Activated naive CD4-positive, alpha-beta T cell treated with anti-CD3 and anti-CD28 coated beads, Interleukin-2, amount 10 ng/mL, durations not matched to agents 7 days and 5 days (primary cell): ENCODE results near the gene DENND2A.
A peak's percentile ranks its signal among the peaks of the same experiment; 100 is the strongest.
"Not testable (repeated sequence)": the region's sequence is repeated elsewhere in the genome, so short reads cannot be mapped to it uniquely, and the experiment has no call there.

Source experiments
- CTCF ChIA-PET: fragments of 350-600 bp; sonication (Branson Sonifier 250); formaldehyde crosslinking; loops from one replicate; lab custom pipeline; 2021; ENCODE audit warnings: antibody characterized with exemption; lab: Charles Lee
- DNase-seq: peaks from one replicate; pipeline ENCODE4 v3.0.0-alpha.2; 2020
- H3K27ac Mint-ChIP-seq: one replicate; pipeline ENCODE4 v1.8.0; 2021; ENCODE audit warnings: mild to moderate bottlenecking, moderate library complexity, mixed read lengths
- H3K27me3 Mint-ChIP-seq: one replicate; pipeline ENCODE4 v1.8.0; 2021; ENCODE audit warnings: mild to moderate bottlenecking, mixed read lengths
- H3K36me3 Mint-ChIP-seq: one replicate; pipeline ENCODE4 v1.8.0; 2021; ENCODE audit warnings: mixed read lengths
- H3K4me1 Mint-ChIP-seq: one replicate; pipeline ENCODE4 v1.8.0; 2021; ENCODE audit warnings: mixed read lengths
- H3K4me3 Mint-ChIP-seq: one replicate; pipeline ENCODE4 v1.8.0; 2021; ENCODE audit warnings: mild to moderate bottlenecking, moderate library complexity, mixed read lengths
- H3K9me3 Mint-ChIP-seq: one replicate; pipeline ENCODE4 v1.8.0; 2021; ENCODE audit warnings: mixed read lengths

DENND2A gene

DNA sequence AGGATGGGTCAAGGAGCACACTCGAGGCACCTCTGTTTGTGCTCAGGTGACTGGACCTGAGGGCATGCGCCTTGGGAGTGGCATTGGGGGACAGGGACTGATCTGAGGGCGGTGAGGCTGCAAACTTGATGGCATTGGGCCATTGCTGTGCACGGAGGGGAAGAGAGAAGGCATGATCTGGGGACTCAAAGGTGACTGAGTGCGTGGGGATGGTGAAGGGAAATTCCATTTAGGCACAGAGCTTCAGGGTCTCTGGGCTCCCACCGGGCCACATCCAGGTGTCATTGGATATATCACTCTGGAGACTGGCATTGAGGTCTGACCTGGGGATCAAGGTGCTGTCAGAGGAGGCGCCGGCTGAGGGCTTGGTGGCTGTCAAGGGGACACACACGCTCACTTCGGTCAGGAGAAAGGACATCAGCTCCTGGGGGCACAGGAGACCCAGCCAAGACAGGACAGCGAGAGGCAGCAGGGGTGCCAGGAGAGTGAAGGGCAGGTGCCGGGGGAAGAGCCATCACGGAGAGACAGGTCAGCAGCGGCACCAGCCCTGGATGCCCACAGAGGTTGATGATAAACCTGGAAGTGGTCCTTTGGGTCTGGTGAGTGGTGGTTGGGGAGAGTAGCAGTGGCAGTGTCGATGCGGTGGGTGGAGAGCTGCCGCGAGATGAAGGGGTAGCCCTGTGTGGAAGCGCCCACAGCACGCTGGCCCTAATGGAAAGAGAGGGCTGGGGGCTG lies 37.6 kb upstream of the DENND2A start:
- H3K9me3 Mint-ChIP-seq = no peaks in the 10 kb centered on the region
- no peaks in the 10 kb centered on the region for H3K27me3 Mint-ChIP-seq
- CTCF ChIA-PET = no interaction called here
- H3K36me3 Mint-ChIP-seq = peaks cover 39% of the 10 kb centered on the region
- H3K27ac Mint-ChIP-seq = no peak overlapping the region
- H3K4me3 Mint-ChIP-seq = no peak overlapping the region
- H3K4me1 Mint-ChIP-seq = peaks cover 36% of the 10 kb centered on the region
- DNase-seq = no peak

DNA sequence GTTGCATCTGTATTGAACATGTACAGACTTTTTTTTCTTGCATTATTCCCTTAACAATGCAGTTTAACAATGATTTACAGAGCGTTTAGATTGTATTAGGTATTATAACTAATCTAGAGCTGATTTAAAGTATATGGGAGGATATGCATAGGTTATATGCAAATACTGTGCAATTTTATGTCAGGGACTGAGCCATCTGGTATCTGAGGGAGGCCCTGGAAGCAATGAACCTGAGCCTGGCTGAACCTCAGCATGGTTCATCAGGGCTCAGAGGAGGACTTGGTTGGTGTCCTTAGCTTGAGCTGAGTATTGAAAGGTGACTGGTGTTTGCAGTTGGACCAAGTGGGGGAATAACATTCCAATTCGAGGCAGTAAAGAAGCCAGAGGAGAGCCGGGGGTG lies 36.9 kb upstream of the DENND2A start:
- CTCF ChIA-PET = interaction anchor here (1.3 kb wide), 1 partner anchor 9 kb away, joined by 3 read pairs; no protein-coding TSS in a partner anchor
- H3K9me3 Mint-ChIP-seq = no peaks in the 10 kb centered on the region

DNA sequence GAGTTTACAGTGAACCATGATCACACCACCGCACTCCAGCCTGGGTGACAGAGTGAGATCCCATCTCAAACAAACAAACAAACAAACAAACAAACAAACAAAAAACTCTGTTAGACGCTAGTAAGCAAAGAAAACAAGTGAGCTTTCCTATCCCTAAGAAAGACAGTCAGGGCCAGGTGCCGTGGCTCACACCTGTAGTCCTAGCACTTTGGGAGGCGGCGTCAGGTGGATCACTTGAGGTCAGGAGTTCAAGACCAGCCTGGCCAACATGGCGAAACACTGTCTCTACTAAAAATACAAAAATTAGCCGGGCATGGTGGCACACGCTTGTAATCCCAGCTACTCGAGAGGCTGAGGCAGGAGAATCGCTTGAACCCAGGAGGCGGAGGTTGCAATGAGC lies 36.3 kb upstream of the DENND2A start:
- H3K9me3 Mint-ChIP-seq, H3K27me3 Mint-ChIP-seq, H3K4me3 Mint-ChIP-seq, DNase-seq, H3K27ac Mint-ChIP-seq: not testable (repeated sequence)
- peaks cover 42% of the 10 kb centered on the region for H3K4me1 Mint-ChIP-seq
- H3K36me3 Mint-ChIP-seq = peaks cover 36% of the 10 kb centered on the region
- CTCF ChIA-PET = interaction anchor here (1.3 kb wide), 1 partner anchor 9 kb away, joined by 3 read pairs; no protein-coding TSS in a partner anchor

More for the DNA sequence above, 36.9 kb upstream of the DENND2A start:
- Mint-ChIP-seq H3K27ac (no peak overlapping the region), H3K36me3 (peaks cover 39% of the 10 kb centered on the region), H3K27me3 (no peaks in the 10 kb centered on the region), H3K4me3 (no peak overlapping the region), H3K4me1 (peaks cover 36% of the 10 kb centered on the region)
- DNase-seq = no peak

DNA sequence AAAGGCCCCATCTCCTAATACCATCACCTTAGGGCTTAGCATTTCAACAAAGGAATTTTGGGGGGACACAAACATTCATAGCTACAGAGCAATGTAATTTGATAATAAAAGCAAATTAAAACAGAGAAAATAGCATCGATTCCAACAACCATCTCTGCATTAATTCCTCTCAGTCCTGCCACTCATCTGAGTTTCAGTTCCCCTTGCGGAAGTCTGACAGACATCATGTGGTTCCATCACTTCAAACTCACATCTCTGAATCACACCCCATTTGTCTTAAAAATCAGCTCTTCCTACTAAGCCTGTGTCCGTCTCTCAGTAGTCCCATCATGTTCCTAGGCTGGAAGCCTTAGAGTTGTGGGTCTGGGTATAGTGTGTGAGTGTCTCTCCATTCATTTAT lies 35.7 kb upstream of the DENND2A start:
- Mint-ChIP-seq H3K9me3 (no peaks in the 10 kb centered on the region), H3K36me3 (peaks cover 36% of the 10 kb centered on the region), H3K27me3 (no peaks in the 10 kb centered on the region), H3K27ac (no peak overlapping the region), H3K4me1 (peaks cover 45% of the 10 kb centered on the region), H3K4me3 (no peak overlapping the region)
- no peak for DNase-seq
- CTCF ChIA-PET = interaction anchor here (1.3 to 3.7 kb wide), 2 partner anchors 10 to 337 kb away, joined by 3 to 22 read pairs; partner anchors contain the start of gene MRPS33

DNA sequence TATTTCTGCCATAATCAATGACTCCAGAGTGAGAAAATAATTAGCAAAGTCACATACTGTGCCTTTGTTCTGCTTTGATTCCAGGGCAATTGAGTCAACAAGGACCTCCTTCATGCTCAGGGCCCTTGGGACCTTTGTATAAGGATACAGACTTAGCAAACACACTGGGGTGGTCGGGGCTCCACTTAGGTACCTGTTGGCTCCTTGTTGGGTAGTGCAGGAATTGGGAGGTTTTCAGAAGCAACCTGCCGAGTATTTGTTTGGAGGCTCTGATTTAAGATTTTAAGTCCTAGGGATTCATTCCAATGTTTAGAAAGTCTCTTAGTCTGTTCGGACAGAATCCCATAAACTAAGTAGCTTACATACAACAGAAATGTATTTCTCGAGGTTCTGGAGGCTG lies 35.1 kb upstream of the DENND2A start:
- peaks cover 45% of the 10 kb centered on the region for H3K4me1 Mint-ChIP-seq
- no peak overlapping the region for H3K27ac Mint-ChIP-seq
- no peak overlapping the region for H3K4me3 Mint-ChIP-seq
- DNase-seq = no peak
- H3K9me3 Mint-ChIP-seq = no peaks in the 10 kb centered on the region
- H3K36me3 Mint-ChIP-seq = peaks cover 32% of the 10 kb centered on the region
- CTCF ChIA-PET = interaction anchor here (0.7 to 3.7 kb wide), 7 partner anchors 10 to 337 kb away, joined by 3 to 22 read pairs (median 4); partner anchors contain the start of gene MRPS33
- no peaks in the 10 kb centered on the region for H3K27me3 Mint-ChIP-seq

DNA sequence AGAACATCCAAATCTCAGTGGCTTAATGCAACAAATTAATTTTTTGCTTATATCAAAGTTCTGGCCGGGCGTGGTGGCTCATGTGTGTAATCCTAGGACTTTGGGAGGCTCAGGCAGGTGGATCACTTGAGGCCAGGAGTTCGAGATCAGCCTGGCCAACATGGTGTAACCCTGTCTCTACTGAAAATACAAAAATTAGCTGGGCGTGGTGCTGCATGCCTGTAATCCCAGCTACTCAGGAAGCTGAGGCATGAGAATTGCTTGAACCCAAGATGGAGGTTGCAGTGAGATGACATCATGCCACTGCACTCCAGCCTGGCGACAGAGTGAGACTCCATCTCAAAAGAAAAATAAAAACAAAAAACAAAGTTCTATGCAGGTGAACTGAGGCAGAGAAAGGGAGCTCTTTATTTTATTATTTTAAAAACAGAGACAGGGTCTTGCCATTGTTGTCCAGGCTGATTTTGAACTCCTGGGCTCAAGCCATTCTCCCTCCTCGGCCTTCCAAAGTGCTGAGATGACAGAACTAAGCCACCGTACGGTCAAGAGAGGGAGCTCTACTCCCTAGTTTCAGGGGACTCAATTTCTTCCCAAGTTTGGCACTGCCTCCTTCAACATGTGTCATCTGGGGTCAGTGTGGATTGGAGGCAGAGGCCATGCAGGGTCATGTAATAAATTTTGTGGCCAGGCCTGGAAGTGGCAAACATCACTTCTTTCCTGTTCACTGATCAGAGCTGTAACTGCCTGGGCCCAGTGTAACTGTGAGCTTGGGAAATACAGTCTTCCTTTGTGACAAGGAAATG lies 34.5 kb upstream of the DENND2A start:
- Mint-ChIP-seq H3K36me3 (peaks cover 27% of the 10 kb centered on the region), H3K4me1 (peaks cover 45% of the 10 kb centered on the region), H3K27ac (peak overlapping the region; percentile 67)

DNA sequence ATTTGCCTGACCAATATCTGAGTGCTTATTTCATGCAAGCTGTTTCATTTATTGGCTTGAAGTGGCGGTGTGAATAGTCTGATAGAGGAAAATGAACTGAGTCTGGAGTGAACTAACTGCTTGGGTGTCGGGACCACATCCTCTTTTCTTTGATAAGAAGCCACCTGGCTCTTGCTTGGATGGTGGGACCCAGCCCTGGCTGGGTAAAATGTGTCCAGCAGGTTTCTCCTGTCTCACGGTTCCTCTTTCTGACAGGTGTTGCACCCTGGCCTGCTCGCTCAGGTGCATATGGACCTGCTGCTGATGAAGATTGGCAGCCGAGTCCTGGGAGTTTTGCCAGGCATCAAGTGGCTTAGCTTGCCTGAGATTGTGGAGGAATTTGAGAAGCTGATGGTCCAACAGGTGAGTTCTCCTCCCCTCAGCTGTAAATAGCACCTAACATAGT lies 33.8 kb upstream of the DENND2A start:
- Mint-ChIP-seq H3K27me3 (peaks cover 8% of the 10 kb centered on the region), H3K4me1 (peaks cover 45% of the 10 kb centered on the region)
- CTCF ChIA-PET = interaction anchor here (0.9 to 3.7 kb wide), 9 partner anchors 11 to 339 kb away, joined by 3 to 22 read pairs (median 4); partner anchors contain the start of gene MRPS33

More for the DNA sequence above, 34.5 kb upstream of the DENND2A start:
- no peak for DNase-seq
- Mint-ChIP-seq H3K27me3 (peaks cover 3% of the 10 kb centered on the region), H3K4me3 (peak overlapping the region; percentile 83), H3K9me3 (no peaks in the 10 kb centered on the region)
- CTCF ChIA-PET = interaction anchor here (0.7 to 3.7 kb wide), 11 partner anchors 11 to 338 kb away, joined by 3 to 22 read pairs (median 4); partner anchors contain the start of gene MRPS33

DNA sequence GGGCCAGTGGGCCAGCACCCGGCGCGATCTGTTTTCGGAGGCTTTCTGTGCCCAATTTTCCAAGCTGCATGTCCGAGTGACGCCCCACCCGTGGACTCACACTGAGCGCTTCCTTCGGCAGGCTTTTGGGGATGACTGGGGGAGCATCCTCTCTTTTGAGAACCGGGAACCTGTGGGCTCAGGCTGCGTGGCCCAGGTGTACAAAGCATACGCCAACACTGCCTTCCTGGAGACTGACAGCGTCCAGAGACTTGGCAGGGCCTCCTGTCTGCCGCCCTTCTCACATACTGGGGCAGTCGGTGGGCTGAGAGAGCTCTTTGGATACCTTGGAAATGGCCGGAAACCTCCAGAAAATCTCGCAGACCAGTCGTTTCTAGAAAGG lies 33.2 kb upstream of the DENND2A start:
- DNase-seq = no peak
- peak overlapping the region; percentile 83 for H3K4me3 Mint-ChIP-seq
- H3K36me3 Mint-ChIP-seq = peaks cover 19% of the 10 kb centered on the region
- CTCF ChIA-PET = interaction anchor here (0.7 to 3.7 kb wide), 6 partner anchors 24 to 339 kb away, joined by 3 to 22 read pairs (median 4); partner anchors contain the start of gene MRPS33
- peaks cover 8% of the 10 kb centered on the region for H3K27me3 Mint-ChIP-seq
- H3K27ac Mint-ChIP-seq = peak overlapping the region; percentile 87
- no peaks in the 10 kb centered on the region for H3K9me3 Mint-ChIP-seq
- peaks cover 45% of the 10 kb centered on the region for H3K4me1 Mint-ChIP-seq

More for the DNA sequence above, 33.8 kb upstream of the DENND2A start:
- no peak for DNase-seq
- H3K9me3 Mint-ChIP-seq = no peaks in the 10 kb centered on the region
- peak overlapping the region; percentile 83 for H3K4me3 Mint-ChIP-seq
- peaks cover 23% of the 10 kb centered on the region for H3K36me3 Mint-ChIP-seq
- H3K27ac Mint-ChIP-seq = peak overlapping the region; percentile 87

DNA sequence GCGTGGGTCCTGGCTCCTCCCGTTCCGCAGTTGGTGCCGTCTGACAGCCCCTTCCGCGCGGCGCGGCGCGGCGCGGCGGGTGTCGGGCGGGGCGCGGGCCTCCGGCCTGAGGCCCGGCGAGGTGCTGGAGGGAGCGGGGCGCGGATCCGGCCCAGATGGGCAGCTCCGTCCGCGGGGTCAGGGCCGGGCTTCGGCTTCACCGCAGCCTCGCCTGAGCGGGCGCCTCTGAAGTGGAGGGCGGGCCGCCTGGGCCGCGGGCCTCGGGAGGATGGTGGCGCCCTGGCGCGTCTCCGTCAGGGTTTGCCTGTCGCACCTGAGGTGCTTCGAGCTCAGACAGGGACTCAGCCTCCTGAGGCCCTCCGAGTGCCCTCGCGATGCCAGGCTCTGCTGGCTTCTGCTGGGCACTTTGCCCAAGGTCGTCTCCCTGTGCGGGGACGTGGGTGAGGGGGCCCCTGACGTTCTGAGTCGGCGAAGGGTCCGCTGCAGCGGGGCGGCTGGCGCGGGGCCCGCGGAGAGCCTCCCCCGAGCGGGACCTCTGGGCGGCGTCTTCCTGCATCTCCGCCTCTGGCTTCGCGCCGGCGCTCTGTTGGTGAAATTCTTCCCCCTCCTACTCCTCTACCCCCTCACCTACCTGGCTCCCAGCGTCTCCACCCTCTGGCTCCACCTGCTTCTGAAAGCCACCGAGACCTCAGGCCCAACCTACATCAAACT lies 32.6 kb upstream of the DENND2A start:
- Mint-ChIP-seq H3K4me1 (peaks cover 45% of the 10 kb centered on the region), H3K27ac (peak overlapping the region; percentile 87), H3K36me3 (peaks cover 16% of the 10 kb centered on the region), H3K27me3 (peaks cover 8% of the 10 kb centered on the region), H3K4me3 (peak overlapping the region; percentile 83), H3K9me3 (no peaks in the 10 kb centered on the region)
- CTCF ChIA-PET = interaction anchor here (0.7 to 3.7 kb wide), 3 partner anchors 24 to 340 kb away, joined by 3 to 22 read pairs (median 3); partner anchors contain the start of gene MRPS33
- peak; percentile 72 for DNase-seq

DNA sequence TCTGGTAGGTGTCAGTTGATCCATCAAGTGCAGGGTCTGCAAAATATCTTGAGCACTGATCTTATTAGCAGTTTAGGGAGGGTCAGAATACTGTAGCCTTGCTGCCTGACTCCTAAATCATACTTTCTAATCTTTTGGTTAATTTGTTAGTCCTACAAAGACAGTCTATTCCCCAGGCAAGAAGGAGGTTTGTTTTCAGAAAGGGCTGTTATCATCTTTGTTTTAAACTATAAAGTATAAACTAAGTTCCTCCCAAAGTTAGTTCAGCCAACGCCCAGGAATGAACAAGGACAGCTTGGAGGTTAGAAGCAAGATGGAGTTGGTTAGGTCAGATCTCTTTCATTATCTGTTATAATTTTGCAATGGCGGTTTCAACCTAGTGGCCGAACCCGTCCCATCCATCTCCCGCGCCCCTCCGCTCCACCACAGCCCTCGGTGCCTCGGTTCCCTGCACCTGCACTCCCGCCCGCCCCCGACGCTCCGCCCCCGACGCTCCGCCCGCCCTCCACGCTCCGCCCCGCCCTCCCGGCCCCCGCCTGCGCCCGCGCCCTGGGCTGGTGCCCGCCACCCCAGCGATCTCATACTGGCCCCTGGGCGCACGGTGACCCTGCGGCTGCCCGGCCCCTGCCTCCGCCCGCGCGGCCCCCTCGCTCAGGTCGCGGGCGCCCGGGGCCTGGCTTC lies 31.9 kb upstream of the DENND2A start, which contains the start of gene ADCK2:
Gene ADCK2 (plus strand): TSS at position 564 of the 681 bp plus-strand sequence. CDS start 386 bp downstream, outside the sequence.
- peak within 1 kb of the TSS; percentile 87 for H3K27ac Mint-ChIP-seq
- peaks cover 9% of the 10 kb centered on the region for H3K36me3 Mint-ChIP-seq
- DNase-seq = no peak
- H3K4me3 Mint-ChIP-seq = peak within 1 kb of the TSS; percentile 83
- no peaks in the 10 kb centered on the region for H3K9me3 Mint-ChIP-seq
- peaks cover 44% of the 10 kb centered on the region for H3K4me1 Mint-ChIP-seq
- H3K27me3 Mint-ChIP-seq = peaks cover 8% of the 10 kb centered on the region
- CTCF ChIA-PET = interaction anchor here (1.0 to 3.7 kb wide), 2 partner anchors 153 to 341 kb away, joined by 3 to 22 read pairs; partner anchors contain the start of gene MRPS33

DNA sequence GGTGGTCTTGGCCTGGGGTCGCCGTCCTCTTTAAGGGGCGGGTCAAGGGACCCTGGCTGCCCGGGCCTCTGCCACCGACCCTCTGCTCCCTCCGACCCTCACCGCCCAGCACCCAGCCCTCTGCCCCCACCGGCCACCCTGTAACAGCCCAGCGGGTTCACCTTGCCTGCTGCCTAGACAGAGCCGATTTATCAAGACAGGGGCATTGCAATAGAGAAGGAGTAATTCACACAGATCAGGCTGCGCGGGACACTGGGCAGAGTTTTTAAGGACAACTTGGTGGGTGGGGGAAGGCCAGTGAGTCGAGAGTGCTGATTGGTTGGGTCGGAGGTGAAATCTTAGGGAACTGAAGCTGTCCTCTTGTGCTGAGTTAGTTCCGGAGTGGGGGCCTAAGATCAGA lies 31.4 kb upstream of the DENND2A start:
- no peak for DNase-seq
- peak overlapping the region; percentile 68 for H3K4me3 Mint-ChIP-seq
- CTCF ChIA-PET = no interaction called here
- peaks cover 6% of the 10 kb centered on the region for H3K36me3 Mint-ChIP-seq
- H3K27ac Mint-ChIP-seq = peak overlapping the region; percentile 81
- H3K27me3 Mint-ChIP-seq = peaks cover 8% of the 10 kb centered on the region
- H3K4me1 Mint-ChIP-seq = peaks cover 41% of the 10 kb centered on the region
- H3K9me3 Mint-ChIP-seq = no peaks in the 10 kb centered on the region

DNA sequence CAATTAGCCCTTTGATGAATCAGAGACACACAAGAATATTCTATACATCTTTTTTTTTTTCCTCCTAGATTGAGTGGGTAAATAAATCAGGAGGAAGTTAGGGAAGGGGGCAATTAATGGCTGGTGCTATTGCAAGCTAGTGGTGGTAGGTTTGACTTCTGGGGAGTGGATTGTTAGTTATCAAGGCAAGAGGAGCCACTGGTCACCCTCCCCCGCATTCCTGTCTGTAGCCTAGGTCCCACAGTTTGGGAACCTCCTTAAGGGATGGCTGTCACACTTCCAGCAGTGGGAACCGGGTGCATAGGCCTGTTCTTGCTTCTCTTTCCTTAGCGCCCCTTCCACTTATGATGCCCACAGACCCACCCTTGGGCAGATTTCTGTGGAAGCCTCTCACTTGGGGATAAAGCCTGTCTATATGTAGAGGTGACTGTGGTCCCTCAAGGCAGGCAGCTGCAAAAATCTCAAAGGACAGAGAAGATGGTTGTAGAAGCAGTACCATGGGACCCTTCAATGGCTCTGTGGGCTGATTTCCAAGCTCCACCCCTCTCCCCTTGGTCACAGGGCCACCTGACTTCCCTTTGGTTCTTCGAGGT lies 29.8 kb upstream of the DENND2A start:
- Mint-ChIP-seq H3K27me3 (peaks cover 12% of the 10 kb centered on the region), H3K4me3 (no peak overlapping the region), H3K4me1 (peaks cover 30% of the 10 kb centered on the region), H3K36me3 (peaks cover 2% of the 10 kb centered on the region), H3K9me3 (no peaks in the 10 kb centered on the region), H3K27ac (no peak overlapping the region)
- DNase-seq = no peak
- CTCF ChIA-PET = no interaction called here
